T-helper 2 cell treated with Interferon-gamma antibody and Interleukin-4, amounts not matched to agents 100 ng/mL and 5 ng/mL, for 36 hours (primary cell): ENCODE measurements around the gene RPH3AL. TPM values are rescaled to one million over a fixed set of nuclear protein-coding genes. Genes with fewer than 3 reads are reported as not detected.

Experiments
- intact Hi-C: fragments of 100-400 bp; cut with micrococcal nuclease; formaldehyde crosslinking; loops from one replicate; pipeline ENCODE4 v1.15.1; 2023
- total RNA-seq: library from RNA; stranded (reverse); gene quantifications from 2 replicates; pipeline ENCODE4 v1.2.3, GENCODE V29; 2022

RPH3AL gene
- total RNA-seq, 1 donor from 2014 or later, result 4.9 TPM

DNA sequence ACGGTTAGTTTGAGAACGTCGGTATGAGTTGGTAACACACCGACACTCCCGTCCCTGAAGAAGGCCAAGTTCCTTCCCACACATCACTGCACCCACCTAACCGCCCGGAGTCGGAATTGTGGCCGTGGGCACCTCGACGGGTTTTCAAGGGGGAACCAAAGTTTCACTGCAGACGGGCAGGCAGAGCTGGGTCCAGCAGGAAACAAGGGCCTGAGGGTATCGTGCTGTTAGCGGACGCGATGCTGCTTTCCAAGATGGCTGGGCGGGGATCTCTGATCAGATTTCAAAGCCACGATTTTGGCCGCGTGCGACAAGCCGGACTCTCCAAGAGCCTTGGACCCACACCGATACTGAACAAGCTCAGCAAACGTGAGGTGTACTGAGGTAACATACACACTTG is 88.8 kb downstream of the RPH3AL start:
- intact Hi-C loops, result no loop called here

DNA sequence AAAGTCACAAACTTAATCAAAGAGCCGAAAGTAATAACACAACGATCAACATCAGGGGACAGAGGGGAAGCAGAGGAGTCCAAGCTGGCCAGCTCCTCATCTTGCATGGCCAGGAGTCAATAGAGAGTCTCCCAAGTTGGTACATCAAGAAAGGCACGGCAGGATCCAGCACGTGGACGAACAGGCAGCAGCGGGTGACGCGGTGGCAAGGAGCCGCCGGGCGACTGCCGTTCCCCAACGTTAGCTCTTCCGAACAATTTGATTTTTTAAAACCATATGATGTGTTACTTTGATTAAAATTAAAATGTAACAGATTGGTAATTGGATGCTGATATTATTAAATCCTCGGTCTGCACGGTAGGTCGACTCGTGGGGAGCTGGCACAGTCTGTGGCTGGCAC is 89.3 kb downstream of the RPH3AL start:
- intact Hi-C loops, result no loop called here

- intact Hi-C loops, result no loop called here
Observed at GRCh38 chr17:261635-262034, 91.0 kb downstream of the RPH3AL start.

DNA sequence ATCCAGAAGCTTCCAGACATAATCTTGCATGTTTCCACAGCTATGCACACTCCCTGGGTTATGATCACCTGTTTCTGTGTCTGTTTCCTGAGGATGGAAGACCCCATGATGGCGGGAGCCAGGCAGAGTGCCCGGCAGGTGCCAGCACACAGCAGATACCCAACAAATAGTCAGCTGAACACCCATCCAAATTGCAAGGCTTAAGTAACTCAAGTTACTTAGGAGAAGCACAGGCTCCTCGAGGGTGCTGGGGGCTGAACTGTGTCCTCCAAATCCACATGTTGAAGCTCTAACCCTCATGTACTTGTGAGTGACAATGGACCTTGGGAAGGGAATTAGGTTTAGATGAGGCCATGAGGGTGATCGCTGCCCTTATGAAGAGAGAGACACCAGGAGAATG is 91.7 kb downstream of the RPH3AL start:
- intact Hi-C loops, result no loop called here

GRCh38 chr17:260031-260791 is 92.4 kb downstream of the RPH3AL start:
- intact Hi-C loops, result no loop called here

DNA sequence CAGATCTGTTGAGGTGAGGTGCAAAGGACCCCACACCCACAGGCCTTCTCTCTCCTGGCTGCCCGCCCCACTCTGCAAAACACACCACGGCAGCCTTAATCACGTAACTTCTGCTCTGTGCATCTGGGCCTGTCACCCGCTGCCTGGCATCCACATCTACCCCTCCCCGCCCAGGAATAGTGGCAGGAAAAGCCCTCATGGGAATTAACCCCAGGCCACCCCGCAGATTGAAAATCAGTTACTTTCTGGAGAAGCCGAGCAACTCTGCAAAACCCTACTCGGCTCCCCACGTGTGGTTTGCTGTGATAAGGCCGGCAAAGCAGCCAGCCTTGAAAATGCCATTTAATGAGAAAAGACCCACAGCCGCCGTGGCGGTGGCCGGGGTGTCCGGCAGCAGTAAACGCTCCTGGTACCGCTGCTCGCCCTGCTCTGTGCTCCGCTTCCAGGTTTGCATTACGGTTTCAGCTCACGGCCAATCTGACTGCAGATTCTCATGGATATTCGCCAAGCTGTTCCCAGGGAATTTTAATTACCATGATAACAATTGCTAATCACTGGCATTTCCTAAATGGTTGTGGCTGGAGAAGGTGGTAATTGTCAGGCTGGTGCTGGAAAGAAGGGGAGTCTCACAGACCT is 93.1 kb downstream of the RPH3AL start:
- intact Hi-C loops, result no loop called here

DNA sequence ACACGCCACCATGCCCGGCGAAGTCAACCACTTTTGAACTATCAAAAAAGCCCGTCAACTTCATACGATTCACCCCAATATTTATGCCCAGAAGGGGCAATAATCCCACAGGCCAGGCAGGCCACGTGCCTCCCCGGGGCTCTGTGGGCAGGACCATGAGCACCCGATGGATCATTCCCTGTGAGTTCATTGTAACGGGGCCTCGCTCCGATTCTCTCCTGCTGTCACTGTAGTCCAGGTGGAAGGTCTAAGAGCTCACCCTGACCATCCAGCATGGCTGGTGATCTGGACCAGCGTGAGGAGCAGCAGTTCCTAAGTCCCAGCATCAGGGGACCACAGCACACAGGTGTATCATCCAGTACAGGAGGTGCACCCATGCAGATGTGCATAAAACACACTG is 93.7 kb downstream of the RPH3AL start:
- intact Hi-C loops, result no loop called here

DNA sequence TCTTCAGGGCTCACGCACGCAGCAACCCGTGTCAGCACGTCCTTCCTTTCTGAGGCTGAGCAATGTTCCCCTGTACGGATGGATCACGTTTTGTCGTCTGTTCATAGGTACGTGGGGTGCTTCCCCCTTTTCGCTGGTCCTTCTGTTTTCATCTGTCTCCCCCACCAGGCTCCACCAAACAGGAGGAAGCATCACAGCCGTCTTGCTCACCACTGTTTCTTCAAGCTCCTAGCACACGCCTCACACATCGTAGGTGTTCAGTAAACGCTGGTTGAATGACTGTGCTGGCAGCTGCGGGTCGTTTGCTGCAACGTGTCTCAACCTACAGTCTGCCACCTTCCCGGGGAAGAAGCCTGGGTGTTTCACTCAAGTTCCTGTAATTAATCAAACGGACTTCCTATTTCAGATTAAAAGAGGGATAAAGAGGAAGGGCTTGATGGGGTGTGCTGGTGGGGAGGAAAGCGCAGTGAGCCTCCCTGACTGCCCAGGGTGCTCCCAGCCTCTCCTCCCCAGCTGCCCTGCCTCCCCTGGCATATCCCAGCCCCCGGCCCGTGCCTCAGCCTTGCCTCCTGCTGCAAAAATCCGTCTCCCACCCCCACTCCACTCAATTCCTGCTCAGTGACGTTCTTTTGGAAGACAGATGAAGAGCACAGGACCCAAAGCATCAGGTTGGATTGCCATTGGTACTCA is 94.4 kb downstream of the RPH3AL start:
- intact Hi-C loops, result no loop called here

DNA sequence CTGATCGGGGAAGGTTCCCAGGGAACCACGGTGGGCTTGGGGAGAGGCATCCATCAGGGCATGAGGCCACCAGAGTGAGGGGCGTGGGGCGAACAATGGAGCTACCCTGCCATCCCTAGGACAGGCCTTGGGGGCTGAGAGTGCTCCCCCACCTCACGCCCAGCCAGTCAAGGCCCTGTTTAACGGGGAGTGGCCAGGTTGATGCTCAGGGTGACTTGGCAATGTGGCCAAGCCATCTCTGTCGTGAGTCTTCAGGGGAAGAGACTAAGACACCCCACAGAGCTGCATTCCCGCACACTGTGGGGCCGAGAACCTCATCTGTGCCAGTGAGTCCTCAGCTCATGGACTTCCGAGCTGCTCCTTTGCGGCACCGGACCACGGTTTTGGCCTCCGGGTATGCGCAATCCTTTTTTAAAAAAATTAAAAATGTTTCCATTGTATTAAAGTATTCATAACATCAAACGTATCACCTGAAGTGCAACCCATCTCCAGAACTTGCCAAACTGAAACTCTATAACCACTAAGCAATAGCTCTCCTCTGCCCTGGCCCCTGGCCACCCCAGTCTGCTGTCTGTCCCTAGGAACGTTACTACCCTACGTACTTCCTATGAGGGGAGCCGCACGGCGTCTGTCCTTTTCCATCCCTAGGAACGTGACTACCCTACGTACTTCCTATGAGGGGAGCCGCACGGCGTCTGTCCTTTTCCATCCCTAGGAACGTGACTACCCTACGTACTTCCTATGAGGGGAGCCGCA is 99.3 kb downstream of the RPH3AL start:
- intact Hi-C loops, result no loop called here

DNA sequence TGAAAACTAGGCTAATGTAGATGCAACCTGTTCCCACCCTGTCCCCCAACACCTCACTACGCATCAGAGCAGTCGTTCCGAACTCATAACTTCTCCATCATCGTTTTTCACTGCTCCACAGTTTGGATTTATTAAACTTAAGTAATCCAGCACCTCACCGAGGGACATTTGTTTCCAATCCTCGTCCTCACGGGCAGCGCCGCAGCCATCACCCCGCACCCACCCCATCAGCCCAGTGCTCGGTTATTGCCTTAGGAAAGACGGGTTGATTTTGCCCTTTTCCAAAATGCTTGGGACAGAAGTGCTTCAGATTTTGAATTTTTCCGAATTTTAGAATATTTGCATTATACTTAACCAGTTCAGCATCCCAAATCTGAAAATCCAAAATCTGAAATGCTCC is 100.2 kb downstream of the RPH3AL start:
- intact Hi-C loops, result no loop called here

DNA sequence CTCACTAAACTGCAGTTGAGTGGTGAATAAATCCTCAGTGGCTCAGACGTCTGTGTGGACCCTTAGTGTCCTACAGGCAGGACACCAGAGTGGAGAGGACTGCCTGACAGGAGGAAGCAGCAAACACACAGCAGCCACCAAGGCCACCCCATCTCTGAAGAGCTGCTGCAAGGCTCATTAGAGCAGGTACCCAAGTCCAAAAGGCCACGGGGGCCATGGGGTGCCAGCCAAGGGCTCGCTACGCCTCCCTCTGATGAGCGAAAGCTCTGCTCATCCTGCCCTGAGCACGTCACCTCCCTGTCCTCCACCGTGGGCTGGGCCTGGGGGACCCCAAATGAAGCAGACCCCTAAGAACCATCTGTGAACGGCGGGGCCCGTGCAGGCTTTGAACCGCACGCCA is 101.1 kb downstream of the RPH3AL start:
- intact Hi-C loops, result no loop called here

- intact Hi-C loops, result no loop called here
Observed at GRCh38 chr17:250487-251300, 101.9 kb downstream of the RPH3AL start.

DNA sequence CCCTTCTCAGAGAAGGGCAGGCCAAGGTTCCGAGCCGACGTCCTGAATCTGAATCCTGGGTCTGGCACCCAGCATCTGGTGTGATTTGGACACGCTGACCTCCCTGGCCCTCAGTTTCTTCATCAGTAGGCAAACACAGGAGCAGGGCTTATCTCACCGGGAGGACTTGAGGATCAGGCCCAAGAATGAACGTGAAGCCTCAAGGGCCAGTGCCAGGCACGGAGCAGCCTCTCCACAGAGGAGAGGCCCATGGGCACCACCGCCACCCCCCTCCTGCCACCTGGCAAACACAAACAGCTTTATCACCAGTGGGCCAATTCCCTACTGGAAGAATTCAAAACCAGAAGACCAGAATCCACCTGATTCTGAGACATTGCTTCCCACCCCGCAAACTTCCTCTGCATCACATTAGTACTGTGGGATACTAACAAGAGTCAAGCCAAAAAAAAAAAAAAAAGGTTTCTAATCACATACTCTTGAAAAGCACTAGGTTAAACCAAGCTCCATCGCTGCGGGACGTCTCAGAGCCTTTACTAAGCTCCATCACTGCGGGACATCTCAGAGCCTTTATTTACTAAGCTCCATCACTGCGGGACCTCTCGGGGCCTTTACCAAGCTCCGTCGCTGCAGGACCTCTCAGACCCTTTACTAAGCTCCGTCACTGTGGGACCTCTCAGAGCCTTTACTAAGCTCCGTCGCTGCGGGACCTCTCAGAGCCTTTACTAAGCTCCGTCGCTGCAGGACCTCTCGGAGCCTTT is 103.2 kb downstream of the RPH3AL start:
- intact Hi-C loops, result no loop called here

- intact Hi-C loops, result no loop called here
Observed at GRCh38 chr17:248337-249235, 104.0 kb downstream of the RPH3AL start.

DNA sequence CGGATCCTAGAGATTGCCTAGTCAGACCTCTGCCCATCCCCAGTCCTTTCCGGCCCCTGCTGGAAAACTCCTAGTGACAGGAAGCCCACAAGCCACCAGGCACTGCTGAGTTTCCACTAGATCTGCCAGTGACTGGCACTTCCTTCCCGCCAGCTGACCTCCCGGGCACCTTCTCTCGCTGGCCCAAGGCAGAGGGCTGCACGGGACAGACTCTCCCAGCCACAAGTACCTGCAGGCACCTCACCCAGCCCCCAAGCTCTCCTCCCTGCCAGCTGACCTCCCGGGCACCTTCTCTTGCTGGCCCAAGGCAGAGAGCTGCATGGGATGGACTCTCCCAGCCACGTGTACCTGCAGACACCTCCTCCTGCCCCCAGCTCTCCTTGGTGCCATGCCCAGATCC is 104.8 kb downstream of the RPH3AL start:
- intact Hi-C loops, result no loop called here

GRCh38 chr17:246851-247421 is 105.7 kb downstream of the RPH3AL start:
- intact Hi-C loops, result no loop called here

GRCh38 chr17:246226-246625 is 106.4 kb downstream of the RPH3AL start:
- intact Hi-C loops, result no loop called here

DNA sequence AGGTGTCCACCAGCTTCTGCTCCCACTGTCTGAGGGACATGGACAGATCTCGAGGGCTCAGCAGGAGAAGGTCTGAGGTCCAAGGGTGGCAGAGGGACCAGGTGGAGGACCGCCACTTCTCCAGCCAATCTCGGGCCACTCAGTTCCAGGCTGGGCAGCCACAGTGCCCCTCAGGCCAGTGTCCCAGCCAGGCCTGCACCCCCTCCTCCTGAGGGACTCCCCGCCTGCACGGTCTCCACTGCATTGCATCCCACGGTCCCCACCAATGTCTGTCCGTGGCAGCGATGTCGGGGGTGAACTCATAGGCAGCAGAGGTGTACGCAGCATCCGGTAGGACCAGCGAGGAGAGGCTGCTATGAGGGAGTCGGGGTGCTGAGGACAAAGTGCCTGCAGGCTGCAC is 107.0 kb downstream of the RPH3AL start:
- intact Hi-C loops, result no loop called here

DNA sequence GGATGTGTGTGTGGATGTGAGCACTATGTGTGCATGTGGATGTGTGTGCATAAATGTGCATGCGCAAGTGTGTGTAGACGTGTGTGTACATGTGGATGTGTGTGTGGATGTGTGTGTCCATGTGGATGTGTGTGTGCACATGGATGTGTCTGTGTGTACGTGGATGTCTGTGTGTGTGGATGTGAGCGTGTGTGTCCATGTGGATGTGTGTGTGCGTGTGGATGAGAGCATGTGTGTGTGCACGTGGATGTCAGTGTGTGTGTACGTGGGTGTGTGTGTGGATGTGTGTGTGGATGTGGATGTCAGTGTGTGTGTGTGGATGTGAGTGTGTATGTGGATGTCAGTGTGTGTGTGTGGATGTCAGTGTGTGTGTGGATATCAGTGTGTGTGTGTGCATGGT is 107.6 kb downstream of the RPH3AL start:
- intact Hi-C loops, result no loop called here
